Measurements from ENCODE around the gene PTOV1.
A peak's percentile ranks its signal among the peaks of the same experiment; 100 is the strongest.
"Not testable (repeated sequence)": the region's sequence is repeated elsewhere in the genome, so short reads cannot be mapped to it uniquely, and the experiment has no call there.

PTOV1 gene

GRCh38 chr19:49817964-49818648 is 32.9 kb upstream of the PTOV1 start, which contains the start of gene MED25:
MED25 (plus strand) TSS chr19:49818289; CDS start chr19:49818342, 53 bp downstream.
- DNase-seq (ENCODE audit: low read depth): peak; percentile 78

GRCh38 chr19:49818649-49819370 is 32.1 kb upstream of the PTOV1 start:
- DNase-seq (ENCODE audit: low read depth): no peak

- not testable (repeated sequence) for DNase-seq (ENCODE audit: low read depth)
Observed at GRCh38 chr19:49819452-49820115, 31.4 kb upstream of the PTOV1 start.

- DNase-seq (ENCODE audit: low read depth): no peak
Observed at GRCh38 chr19:49820125-49820524, 30.8 kb upstream of the PTOV1 start.

GRCh38 chr19:49823472-49823871 is 27.5 kb upstream of the PTOV1 start:
- no peak for DNase-seq (ENCODE audit: low read depth)

- DNase-seq (ENCODE audit: low read depth): no peak
Observed at GRCh38 chr19:49824662-49825061, 26.3 kb upstream of the PTOV1 start.

GRCh38 chr19:49827034-49827433 is 23.9 kb upstream of the PTOV1 start:
- no peak for DNase-seq (ENCODE audit: low read depth)

GRCh38 chr19:49829200-49829599 is 21.8 kb upstream of the PTOV1 start:
- no peak for DNase-seq (ENCODE audit: low read depth)

- DNase-seq (ENCODE audit: low read depth): no peak
Observed at GRCh38 chr19:49829721-49830120, 21.2 kb upstream of the PTOV1 start.

GRCh38 chr19:49830766-49831165 is 20.2 kb upstream of the PTOV1 start:
- DNase-seq (ENCODE audit: low read depth): no peak

GRCh38 chr19:49831592-49831991 is 19.4 kb upstream of the PTOV1 start:
- no peak for DNase-seq (ENCODE audit: low read depth)

- no peak for DNase-seq (ENCODE audit: low read depth)
Observed at GRCh38 chr19:49832556-49832955, 18.4 kb upstream of the PTOV1 start.

GRCh38 chr19:49833599-49833998 is 17.4 kb upstream of the PTOV1 start:
- no peak for DNase-seq (ENCODE audit: low read depth)

GRCh38 chr19:49835562-49835961 is 15.4 kb upstream of the PTOV1 start:
- no peak for DNase-seq (ENCODE audit: low read depth)

- DNase-seq (ENCODE audit: low read depth): no peak
Observed at GRCh38 chr19:49836176-49837008, 14.6 kb upstream of the PTOV1 start.

GRCh38 chr19:49837009-49837310 is 14.0 kb upstream of the PTOV1 start:
- no peak for DNase-seq (ENCODE audit: low read depth)

GRCh38 chr19:49837425-49837824 is 13.5 kb upstream of the PTOV1 start:
- DNase-seq (ENCODE audit: low read depth): no peak

- DNase-seq (ENCODE audit: low read depth): no peak
Observed at GRCh38 chr19:49838885-49839588, 11.9 kb upstream of the PTOV1 start.

- no peak for DNase-seq (ENCODE audit: low read depth)
Observed at GRCh38 chr19:49839713-49840112, 11.2 kb upstream of the PTOV1 start.

- DNase-seq (ENCODE audit: low read depth): no peak
Observed at GRCh38 chr19:49840321-49840720, 10.6 kb upstream of the PTOV1 start.

GRCh38 chr19:49840736-49841249 is 10.2 kb upstream of the PTOV1 start:
- no peak for DNase-seq (ENCODE audit: low read depth)

GRCh38 chr19:49843265-49843664 is 7.7 kb upstream of the PTOV1 start:
- no peak for DNase-seq (ENCODE audit: low read depth)

All from stimulated activated CD8-positive, alpha-beta memory T cell treated with anti-CD3 and anti-CD28 coated beads, Interleukin-4, amount 100 ng/mL, for 24 hours (primary cell).